Stomach (tissue), 9 donors: ENCODE results near the gene XPC. TPM values are rescaled to one million over a fixed set of nuclear protein-coding genes. Genes with fewer than 3 reads are reported as not detected.
A peak's percentile ranks its signal among the peaks of the same experiment; 100 is the strongest.

Experiments
- DNase-seq, 2 donors: peaks; one replicate each; pipeline versions ENCODE4 v3.0.0 to v3.0.0-alpha.2; 2013 to 2019
- H3K27ac ChIP-seq, 5 donors: fragments of 200-600 bp in 4 of 5; sonication (generic) in 4 of 5; one replicate each; pipeline ENCODE4 v1.5.1; 2013 to 2019; ENCODE audit warnings: mild to moderate bottlenecking in 1 of 5, moderate library complexity in 1 of 5
- H3K27me3 ChIP-seq, 3 donors: fragments of 200-600 bp; sonication (generic); one replicate each; pipeline ENCODE4 v1.5.1; 2017 to 2019; ENCODE audit warnings: mixed run types in 1 of 3
- H3K36me3 ChIP-seq, 4 donors: fragments of 200-600 bp; sonication (generic); 1 replicate in 3 of 4; 2 replicates in 1 of 4; pipeline ENCODE4 v1.5.1; 2016 to 2019
- H3K4me1 ChIP-seq, 4 donors: fragments of 200-600 bp; sonication (generic); one replicate each; pipeline ENCODE4 v1.5.1; 2016 to 2019
- H3K4me3 ChIP-seq, 4 donors: fragments of 200-600 bp; sonication (generic) in 3 of 4; one replicate each; pipeline ENCODE4 v1.5.1; 2016 to 2019; ENCODE audit warnings: mild to moderate bottlenecking in 1 of 4
- H3K9me3 ChIP-seq, 4 donors: fragments of 200-600 bp; sonication (generic); one replicate each; pipeline ENCODE4 v1.5.1; 2016 to 2019
- EP300 ChIP-seq: sonication (generic); formaldehyde crosslinking; IDR thresholded peaks from one replicate; pipeline ENCODE4 v1.6.1; 2017; ENCODE audit warnings: antibody characterized with exemption
- POLR2A ChIP-seq, 4 donors: fragments of 450-650 bp; IDR thresholded peaks; one replicate each; pipeline ENCODE4 v1.6.1; 2016; ENCODE audit warnings: antibody characterized with exemption in 4 of 4, control low read depth in 2 of 4, mild to moderate bottlenecking in 1 of 4, moderate library complexity in 1 of 4
- POLR2AphosphoS5 ChIP-seq, 3 donors: sonication (generic); formaldehyde crosslinking; IDR thresholded peaks; one replicate each; pipeline ENCODE4 v1.6.1; 2016; ENCODE audit warnings: antibody characterized with exemption in 3 of 3
- WGBS, 5 donors: extraction: QIAGEN DNeasy Blood & Tissue Kit in 3 of 5; methylation state at CpG; one replicate each; pipeline versions ENCODE4 v1.1.5 to v1.1.7; 2013 to 2018; 5-methylcytosine and 5-hydroxymethylcytosine counted together
- intact Hi-C: fragments of 100-400 bp; cut with DNase I; formaldehyde crosslinking; loops from one replicate; pipeline ENCODE4 v1.15.1; 2023; ENCODE audit warnings: low total_unique reads
- polyA plus RNA-seq, 3 donors: library from polyadenylated mRNA; stranded (reverse); fragments of 200-250 nt; gene quantifications; one replicate each; pipeline ENCODE4 v1.2.3, GENCODE V29; 2013
- total RNA-seq, 5 donors: library from RNA; depleted of rRNA; stranded (reverse); fragments of >200 nt; gene quantifications; one replicate each; pipeline versions ENCODE4 v1.1.0 to v1.2.3, GENCODE V29; 2014 to 2016
- TF ChIP-seq, protein P1 (sequence below), 7 experiments: fragments of 450-650 bp in 4 of 7; fragments of 200-600 bp in 3 of 7; sonication (generic) in 3 of 7; IDR thresholded peaks; one replicate each; pipeline ENCODE4 v1.5.1; 2016 to 2019; ENCODE audit warnings: antibody characterized with exemption in 7 of 7, control low read depth in 2 of 7, mild to moderate bottlenecking in 1 of 7
- donor health status: healthy with polysubstance abuse.
- donor health status: Bipolar disorder and iron deficiency.
- donor health status: healthy.

Gene XPC
- total and polyA plus RNA-seq, 8 donors: 8.8 to 51.0 (median 36.2) TPM

DNA sequence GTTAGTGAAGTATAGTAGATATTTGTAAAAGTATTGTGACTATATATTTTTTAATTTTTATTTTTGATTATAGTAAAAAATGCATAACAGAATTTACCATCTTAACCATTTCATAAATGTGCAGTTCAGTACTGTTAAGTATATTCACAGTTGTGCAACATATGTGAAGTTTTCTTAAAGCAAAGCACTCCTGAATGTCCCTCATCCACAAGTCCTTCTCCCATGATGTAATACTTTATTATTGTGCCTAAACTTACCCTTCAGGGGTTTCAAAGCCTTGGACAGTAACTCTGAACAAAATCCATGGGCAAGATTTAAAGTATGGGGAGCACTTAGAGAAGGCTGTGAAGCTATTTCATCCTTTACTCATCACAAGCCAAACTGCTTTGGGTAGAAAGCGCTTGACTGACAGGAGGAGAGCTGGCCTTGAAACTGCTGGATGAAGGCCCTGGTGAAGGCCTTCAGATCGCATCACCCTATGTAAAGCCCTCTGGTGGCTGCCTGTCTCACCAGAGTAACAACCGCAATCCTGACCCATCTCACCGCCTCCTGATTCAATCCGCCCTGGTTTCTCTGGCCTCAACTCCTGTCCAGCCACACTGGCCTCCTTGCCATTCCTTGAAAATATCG, 28.3 kb upstream of the XPC start:
- WGBS, 5 donors: 88 to 97% (median 96%) methylated on average over 6 of the region's 6 CpGs
- no peak overlapping the region for H3K27ac ChIP-seq

DNA sequence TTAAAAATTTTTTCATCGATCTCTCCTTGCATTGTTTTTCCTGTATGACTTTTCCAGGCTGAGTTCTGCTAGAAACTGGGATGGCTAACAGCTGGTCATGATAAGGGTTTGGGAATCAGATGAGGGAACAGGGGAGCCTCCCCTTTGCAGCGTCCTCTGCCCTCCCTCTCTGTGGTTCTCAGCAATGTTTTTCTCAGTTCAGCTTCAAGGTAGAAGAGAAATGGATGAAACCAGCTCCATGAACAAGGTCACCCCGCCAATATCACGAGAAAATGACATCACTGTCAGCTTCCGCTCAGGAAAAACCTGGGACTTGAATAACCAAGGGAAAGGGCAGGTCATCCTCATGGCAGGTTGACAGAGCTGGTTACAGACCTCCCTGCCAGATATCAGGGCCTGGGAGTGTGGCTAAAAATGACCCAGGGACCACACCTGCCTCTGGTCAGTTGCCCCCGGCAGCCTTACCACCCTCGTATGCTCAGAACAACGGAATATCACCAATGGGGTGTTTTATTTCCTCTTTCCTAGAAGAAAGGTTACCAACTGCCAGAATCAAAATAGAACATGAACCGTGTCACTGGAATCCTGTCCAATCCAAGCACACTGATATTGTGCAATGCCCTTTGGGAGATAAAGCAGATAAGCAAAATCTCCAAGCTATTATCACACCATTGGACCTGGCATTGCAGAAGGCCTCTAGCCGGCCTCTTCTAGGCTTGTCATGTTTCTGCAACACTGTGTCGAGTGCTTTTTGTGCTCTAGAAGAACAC, 26.3 kb upstream of the XPC start:
- Histone ChIP-seq H3K4me1 (peaks cover 12 to 54% (median 21%) of the 10 kb centered on the region in 4 donors), H3K27me3 (no peaks in the 10 kb centered on the region), H3K9me3 (no peaks in the 10 kb centered on the region), H3K4me3 (no peak overlapping the region), H3K27ac (peak overlapping the region in 2 of 5 donors; percentile 64 to 76), H3K36me3 (peaks cover 0 to 7% (median under 1%) of the 10 kb centered on the region in 4 donors)
- intact Hi-C loops: loop anchor here (5.0 to 10.0 kb wide), 2 partner anchors 50 to 263 kb away; no protein-coding TSS in a partner anchor
- TF ChIP-seq POLR2AphosphoS5 (IDR thresholded peaks at IDR 0.05) (peak in 2 of 3 donors; percentile 26 to 56), EP300 (no peak)
- DNase-seq: peak in 1 of 2 donors; percentile 55
- 49 to 59% (median 54%) methylated on average over 11 of the region's 11 CpGs for WGBS, 5 donors

More for the DNA sequence above, 28.3 kb upstream of the XPC start:
- no peak for TF ChIP-seq EP300
- TF ChIP-seq, protein P1, sequence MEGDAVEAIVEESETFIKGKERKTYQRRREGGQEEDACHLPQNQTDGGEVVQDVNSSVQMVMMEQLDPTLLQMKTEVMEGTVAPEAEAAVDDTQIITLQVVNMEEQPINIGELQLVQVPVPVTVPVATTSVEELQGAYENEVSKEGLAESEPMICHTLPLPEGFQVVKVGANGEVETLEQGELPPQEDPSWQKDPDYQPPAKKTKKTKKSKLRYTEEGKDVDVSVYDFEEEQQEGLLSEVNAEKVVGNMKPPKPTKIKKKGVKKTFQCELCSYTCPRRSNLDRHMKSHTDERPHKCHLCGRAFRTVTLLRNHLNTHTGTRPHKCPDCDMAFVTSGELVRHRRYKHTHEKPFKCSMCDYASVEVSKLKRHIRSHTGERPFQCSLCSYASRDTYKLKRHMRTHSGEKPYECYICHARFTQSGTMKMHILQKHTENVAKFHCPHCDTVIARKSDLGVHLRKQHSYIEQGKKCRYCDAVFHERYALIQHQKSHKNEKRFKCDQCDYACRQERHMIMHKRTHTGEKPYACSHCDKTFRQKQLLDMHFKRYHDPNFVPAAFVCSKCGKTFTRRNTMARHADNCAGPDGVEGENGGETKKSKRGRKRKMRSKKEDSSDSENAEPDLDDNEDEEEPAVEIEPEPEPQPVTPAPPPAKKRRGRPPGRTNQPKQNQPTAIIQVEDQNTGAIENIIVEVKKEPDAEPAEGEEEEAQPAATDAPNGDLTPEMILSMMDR (IDR thresholded peaks at IDR 0.05): no peak
- TF ChIP-seq POLR2A (IDR thresholded peaks at IDR 0.05): no peak
- TF ChIP-seq POLR2AphosphoS5 (IDR thresholded peaks at IDR 0.05): no peak
- DNase-seq: no peak
- no peaks in the 10 kb centered on the region for H3K36me3 ChIP-seq
- intact Hi-C loops: loop anchor here (10.0 kb wide), 1 partner anchor 48 kb away; no protein-coding TSS in a partner anchor
- peaks cover 15 to 59% (median 32%) of the 10 kb centered on the region in 4 donors for H3K4me1 ChIP-seq
- no peaks in the 10 kb centered on the region for H3K27me3 ChIP-seq
- no peaks in the 10 kb centered on the region for H3K9me3 ChIP-seq
- H3K4me3 ChIP-seq: no peak overlapping the region

- H3K27ac ChIP-seq: peak overlapping the region in 1 of 5 donors; percentile 76
- DNase-seq: peak; percentile 65 to 94
- H3K36me3 ChIP-seq: peaks cover 0 to 18% (median 12%) of the 10 kb centered on the region in 4 donors
- H3K9me3 ChIP-seq: no peaks in the 10 kb centered on the region
- H3K27me3 ChIP-seq: no peaks in the 10 kb centered on the region
- intact Hi-C loops: loop anchor here (5.0 to 10.0 kb wide), 2 partner anchors 51 to 264 kb away; no protein-coding TSS in a partner anchor
- H3K4me3 ChIP-seq: no peak overlapping the region
- peaks cover 7 to 44% (median 19%) of the 10 kb centered on the region in 4 donors for H3K4me1 ChIP-seq
- WGBS, 5 donors: 42 to 49% (median 46%) methylated on average over 10 of the region's 10 CpGs
- TF ChIP-seq POLR2AphosphoS5 (IDR thresholded peaks at IDR 0.05): peak in 1 of 3 donors; percentile 67
- no peak for TF ChIP-seq EP300
- TF ChIP-seq POLR2A (IDR thresholded peaks at IDR 0.05): no peak
- TF ChIP-seq, protein P1 (IDR thresholded peaks at IDR 0.05): peak in 6 of 7 experiments; percentile 30 to 87 (median 81)
These were observed 25.2 kb upstream of the XPC start for GRCh38 chr3:14203521-14204079.

GRCh38 chr3:14202874-14203520, 24.6 kb upstream of the XPC start:
- peaks cover 7 to 38% (median 19%) of the 10 kb centered on the region in 4 donors for H3K4me1 ChIP-seq
- no peak overlapping the region for H3K4me3 ChIP-seq
- H3K36me3 ChIP-seq: peaks cover 0 to 24% (median 18%) of the 10 kb centered on the region in 4 donors
- no peaks in the 10 kb centered on the region for H3K27me3 ChIP-seq
- 70 to 74% (median 73%) methylated on average over 23 of the region's 23 CpGs for WGBS, 5 donors
- intact Hi-C loops: loop anchor here (5.0 to 10.0 kb wide), 2 partner anchors 52 to 264 kb away; no protein-coding TSS in a partner anchor
- TF ChIP-seq, protein P1 (IDR thresholded peaks at IDR 0.05): no peak
- TF ChIP-seq EP300 (no peak), POLR2AphosphoS5 (IDR thresholded peaks at IDR 0.05) (no peak), POLR2A (IDR thresholded peaks at IDR 0.05) (no peak)
- no peak for DNase-seq
- no peak overlapping the region for H3K27ac ChIP-seq
- no peaks in the 10 kb centered on the region for H3K9me3 ChIP-seq
